ENCODE measurements around the gene KAZALD1.
A peak's percentile ranks its signal among the peaks of the same experiment; 100 is the strongest.

GRCh38 chr10:101050208-101051069 is 11.3 kb upstream of the KAZALD1 start:
- TF ChIP-seq CTCF (IDR thresholded peaks at IDR 0.05) (peak; percentile 71 to 94 (median 78)), EP300 (IDR thresholded peaks at IDR 0.05) (no peak)
